Suppressor macrophage treated with lipopolysaccharide for 1 hour (primary cell): ENCODE data around the gene FBLN2.

Experiments
- DNase-seq, 3 donors: peaks; one replicate each; pipeline ENCODE4 v3.0.0-alpha.2; 2020 to 2022

FBLN2 gene

DNA sequence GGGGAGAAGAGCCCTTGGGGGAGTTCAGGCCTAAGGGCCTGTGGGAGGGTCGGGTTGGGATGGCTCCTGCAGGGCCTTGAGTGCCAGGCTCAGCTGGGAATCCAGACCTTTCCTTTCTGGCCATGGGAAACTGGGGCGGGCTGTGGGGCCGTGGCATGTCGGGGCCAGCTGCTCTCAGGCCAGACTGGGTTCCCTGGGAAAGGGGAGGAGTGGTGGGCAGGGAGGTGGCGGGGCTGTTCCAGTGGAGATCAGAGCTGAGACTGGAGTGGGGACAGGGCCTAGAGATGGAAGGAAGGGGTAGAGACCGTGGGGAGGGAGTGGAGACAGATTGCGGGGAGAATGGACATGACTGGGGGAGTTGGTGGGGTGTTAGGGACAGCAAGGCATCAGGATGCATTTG lies 20.3 kb downstream of the FBLN2 start:
- no peak for DNase-seq

DNA sequence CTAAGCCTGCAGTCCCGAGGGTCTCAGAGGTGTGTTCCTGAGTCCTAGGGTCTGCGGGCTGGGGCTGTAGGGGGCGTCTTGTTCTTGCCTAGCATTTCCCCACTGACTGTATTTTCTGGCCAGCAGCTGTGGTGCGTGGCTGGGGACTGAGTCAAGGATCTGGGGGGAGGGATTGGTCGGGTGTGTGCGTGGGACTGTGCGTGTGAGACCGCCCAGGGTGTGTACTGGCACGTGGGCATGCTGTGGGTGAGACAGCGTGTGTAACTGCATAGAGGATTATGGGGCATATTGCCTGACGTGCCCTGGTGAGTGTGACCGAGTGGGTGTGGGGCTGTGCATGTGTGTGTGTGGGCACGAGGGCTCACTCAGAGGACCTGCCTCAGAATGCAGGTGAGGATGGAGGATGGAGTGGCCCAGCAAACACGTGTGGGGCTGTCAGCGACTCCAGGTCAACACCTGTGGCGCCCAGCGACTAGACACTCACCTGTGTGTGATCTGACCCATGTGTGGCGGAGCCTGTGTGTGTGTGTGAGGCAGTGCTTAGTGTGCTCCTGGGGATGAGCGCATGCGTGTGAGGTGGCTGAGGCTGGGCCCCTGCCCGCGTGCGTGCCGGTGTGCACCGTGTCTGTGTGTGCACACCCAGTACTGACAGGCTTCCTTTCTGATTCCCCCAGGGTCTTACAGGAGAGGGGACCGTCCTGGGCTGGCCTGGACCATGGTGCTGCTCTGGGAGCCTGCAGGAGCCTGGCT lies 20.9 kb downstream of the FBLN2 start:
- DNase-seq, result no peak

DNA sequence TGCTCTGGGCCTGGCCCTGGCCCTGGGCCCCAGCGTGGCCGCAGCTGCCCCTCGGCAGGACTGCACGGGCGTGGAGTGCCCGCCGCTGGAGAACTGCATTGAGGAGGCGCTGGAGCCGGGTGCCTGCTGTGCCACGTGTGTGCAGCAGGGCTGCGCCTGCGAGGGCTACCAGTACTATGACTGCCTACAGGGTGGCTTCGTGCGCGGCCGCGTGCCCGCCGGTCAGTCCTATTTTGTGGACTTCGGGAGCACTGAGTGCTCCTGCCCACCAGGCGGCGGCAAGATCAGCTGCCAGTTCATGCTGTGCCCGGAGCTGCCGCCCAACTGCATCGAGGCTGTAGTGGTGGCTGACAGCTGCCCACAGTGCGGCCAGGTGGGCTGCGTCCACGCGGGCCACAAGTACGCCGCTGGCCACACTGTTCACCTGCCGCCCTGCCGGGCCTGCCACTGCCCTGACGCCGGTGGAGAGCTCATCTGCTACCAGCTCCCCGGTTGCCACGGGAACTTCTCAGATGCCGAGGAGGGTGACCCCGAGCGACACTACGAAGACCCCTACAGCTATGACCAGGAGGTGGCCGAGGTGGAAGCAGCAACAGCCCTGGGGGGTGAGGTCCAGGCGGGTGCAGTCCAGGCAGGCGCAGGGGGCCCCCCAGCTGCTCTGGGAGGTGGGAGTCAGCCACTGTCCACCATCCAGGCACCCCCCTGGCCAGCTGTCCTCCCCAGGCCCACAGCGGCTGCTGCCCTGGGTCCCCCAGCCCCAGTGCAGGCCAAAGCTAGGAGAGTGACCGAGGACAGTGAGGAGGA lies 21.7 kb downstream of the FBLN2 start:
- DNase-seq, result no peak

DNA sequence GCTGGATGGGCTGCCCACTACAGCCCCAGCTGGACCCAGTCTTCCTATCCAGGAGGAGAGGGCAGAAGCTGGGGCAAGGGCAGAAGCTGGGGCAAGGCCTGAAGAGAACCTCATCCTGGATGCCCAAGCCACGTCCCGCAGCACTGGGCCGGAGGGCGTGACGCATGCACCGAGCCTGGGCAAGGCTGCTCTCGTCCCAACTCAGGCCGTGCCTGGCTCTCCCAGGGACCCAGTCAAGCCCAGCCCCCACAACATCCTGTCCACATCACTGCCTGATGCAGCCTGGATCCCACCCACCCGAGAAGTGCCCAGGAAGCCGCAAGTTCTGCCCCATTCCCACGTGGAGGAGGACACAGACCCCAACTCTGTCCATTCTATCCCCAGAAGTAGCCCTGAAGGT lies 22.3 kb downstream of the FBLN2 start:
- DNase-seq, result no peak

DNA sequence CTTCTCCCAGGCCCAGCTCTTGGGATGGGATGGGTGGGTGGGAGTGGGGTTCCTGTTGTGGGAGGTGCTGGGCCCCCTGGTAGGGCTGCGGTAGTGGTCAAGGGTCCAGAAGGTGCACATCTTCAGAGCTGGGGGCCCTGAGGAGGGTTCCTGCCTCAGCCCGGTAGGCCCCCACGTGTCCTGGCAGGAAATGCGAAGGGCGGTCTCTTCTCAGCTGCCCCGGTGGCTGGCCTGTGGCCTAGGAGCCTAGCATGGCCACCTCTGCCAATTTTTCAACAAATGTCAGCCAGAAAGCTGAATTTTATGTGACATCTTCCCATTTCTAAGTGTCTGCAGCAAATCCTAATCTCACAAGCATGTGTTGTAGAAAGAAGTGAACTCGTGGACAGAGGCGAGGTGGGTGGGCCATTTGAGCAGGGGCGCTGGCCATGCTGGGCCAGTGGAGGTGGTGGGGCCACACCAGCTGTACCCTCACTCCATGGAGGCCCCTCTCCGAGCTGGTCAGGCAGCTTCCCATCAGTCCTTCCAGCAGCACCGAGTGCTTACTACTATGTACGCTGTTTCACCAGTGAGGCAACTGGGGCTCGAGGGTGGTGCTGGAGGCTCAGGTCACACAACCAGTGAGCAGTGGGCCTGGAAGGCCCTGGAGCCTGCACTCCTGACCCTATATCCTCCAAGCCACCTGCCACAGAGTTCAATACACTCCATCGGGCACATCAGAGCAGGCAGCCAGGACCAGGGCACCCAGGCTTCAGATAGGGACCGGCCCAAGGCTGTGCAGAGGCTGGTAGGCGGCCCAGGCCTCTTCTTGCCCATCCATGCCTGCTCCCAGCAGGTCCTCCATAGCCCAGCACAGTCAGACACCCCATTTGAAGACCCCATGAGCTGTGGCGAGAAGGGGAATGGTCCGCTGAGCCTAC lies 23.2 kb downstream of the FBLN2 start:
- DNase-seq, result no peak

DNA sequence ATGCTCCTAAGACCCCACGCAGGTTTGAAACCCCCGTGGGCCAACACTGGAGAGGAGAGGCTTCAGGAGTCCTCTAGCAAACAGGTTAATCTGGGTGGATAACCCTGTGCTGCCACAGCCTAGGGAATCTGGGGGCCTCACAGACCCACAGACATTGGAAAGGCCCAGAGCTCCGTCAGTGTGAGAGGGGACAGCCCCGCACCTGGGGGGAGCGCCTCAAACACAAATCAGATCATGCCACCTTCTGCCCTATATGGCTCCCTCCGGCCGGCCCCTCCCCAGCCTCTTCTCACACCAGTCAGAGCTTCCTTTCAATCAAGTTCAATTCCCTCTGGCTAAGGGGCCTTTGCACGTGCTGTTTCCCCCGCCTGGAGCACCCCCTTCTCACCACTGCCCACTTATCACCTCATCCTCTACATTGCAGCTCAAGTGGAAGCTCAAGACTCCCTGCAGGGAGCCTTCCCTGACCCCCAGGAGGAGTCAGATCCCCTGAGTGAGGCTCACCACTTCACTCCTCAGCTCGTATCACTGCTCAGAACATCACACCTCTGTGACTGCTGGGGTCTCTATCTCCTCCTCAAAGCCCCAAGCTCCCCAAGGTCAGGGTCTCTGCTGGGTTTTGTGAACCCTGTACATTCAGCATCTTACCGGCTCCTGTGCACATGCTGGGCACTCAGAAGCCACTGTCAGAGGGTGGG lies 24.1 kb downstream of the FBLN2 start:
- DNase-seq, result no peak

DNA sequence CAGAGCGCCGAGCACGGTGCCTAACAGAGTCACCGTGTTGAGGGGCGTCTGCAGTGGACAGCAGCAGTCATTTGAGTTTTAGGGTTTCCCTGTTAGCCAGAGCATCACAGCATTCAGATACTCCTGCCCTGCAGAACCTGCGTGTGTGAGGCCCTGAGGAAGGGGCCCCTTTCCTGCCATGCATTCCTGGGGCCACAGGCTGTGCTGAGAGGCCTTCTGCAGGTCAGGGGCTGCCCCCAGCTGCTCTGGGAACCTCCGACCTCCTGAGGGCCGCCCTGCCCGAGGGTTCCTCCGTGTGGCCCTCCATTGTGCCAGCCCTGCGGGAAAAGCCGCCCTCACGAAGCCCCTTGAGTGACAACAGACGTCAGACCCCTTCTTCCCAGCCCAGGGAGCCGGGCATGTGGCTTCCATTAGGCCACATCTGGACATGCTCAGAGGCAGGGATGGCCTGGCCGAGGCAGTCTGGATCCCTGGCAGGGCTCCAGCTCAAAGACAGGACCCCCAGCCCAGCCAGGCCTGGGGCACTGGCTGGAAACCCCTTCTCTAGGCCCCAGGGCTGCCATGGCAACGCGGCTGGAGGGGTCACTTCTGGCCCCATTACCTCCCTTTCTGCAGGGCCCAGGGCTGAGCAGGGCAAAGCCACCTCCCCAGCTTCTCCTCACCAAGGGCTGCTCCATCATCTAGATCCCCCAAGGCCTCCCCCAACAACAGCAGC lies 25.3 kb downstream of the FBLN2 start:
- no peak for DNase-seq

DNA sequence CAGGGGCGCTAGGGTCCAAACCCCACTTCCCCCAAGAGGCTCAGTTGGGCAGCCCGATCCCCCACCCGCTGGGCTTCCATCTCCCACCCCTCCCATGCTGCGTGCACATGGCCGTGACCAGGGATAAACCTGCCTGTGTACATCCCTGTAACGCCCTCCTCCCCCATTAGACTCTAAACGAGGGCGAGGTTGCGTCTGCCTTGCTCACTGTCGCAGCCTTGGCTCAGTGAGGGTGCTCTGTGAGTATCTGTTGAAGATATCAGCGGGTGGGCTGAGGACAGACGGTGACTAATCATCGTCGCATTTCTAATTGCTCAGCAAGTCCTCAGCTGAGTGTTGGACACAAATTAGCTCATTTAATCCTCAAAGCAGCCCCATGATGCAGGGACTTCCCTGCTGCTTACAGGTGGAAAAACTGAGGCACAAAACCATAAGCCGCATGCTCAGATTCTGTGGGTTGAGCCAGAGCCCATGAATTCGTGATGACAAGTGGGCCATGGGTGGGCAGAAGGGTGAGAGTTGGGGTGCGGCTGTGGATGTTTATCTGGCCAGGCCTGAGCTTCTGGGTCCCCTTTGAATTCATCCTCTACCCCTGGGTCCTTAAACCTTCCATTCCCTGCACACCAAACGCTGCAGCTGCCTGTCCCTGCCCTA lies 26.0 kb downstream of the FBLN2 start:
- DNase-seq, result no peak

DNA sequence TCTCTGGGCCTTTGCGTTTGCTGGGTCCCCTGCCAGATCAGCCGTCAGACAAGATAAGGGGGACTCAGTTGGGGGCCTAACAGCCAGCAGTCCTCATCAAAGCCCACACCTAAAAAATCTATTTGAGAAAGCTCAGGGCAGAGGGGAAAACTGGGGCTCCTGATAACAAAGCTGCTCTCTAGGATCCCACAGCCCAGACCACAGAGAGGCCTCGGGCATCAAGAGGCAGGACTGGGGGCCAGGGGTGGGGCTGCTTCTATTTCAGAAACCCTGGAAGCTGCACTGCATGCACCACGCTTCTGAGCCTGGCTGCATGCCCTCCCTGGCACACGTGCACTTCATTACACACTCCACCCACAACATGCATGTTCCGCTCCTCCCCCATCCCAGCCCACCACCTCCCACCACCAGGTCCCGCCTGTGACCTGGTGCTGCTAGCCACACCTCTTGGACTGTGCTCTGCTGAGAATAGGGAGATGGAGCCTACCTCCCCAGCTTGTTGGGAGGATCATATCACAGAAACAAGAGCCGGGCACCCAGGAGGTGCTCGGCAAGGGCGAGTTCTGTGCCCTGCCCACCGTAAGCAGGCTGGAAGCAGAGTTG lies 26.6 kb downstream of the FBLN2 start:
- DNase-seq, result no peak

DNA sequence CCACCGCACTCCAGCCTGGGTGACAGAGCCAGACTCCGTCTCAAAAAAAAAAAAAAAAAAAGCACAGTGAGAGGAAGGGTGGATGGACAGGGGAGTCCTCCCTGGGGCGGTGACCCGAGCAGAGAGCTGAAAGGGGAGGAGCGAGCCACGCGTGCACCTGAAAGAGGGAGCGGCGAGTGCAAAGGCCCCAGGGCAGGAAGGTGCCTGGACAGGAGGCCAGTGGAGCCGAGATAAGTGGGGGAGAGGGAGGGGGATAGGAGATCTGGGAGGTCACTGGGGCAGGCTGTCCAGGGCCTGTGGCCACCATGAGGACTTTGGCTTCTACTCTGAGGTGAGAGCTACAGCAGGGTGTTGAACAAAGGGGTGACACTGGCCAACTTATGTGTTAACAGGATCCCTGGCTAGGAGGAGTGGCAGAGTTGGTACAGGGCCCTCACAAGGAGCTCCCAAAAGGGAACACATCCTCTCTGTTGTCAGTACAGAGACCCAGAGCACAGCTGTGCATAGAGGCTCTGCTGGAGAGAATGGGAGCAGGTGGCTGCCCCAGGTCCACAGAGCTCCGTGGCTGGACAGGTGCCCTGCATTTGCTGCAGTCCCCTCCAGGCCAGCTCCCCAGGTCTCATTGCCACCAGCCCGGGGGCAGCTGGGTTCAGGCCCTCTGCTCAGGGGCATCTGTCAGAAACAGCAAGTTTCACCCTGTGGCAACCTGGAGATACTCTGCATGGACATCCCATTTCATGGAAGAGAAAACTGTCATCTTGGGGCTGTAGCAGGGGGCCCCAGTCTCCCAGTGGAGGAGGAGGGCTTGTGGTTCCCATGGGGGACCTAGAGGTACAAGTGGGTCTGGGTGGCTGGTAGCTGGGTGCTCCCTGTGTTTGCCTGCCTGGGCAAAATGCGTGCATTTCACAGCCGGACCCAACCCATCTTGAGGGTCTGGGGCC lies 28.5 kb downstream of the FBLN2 start:
- no peak for DNase-seq

DNA sequence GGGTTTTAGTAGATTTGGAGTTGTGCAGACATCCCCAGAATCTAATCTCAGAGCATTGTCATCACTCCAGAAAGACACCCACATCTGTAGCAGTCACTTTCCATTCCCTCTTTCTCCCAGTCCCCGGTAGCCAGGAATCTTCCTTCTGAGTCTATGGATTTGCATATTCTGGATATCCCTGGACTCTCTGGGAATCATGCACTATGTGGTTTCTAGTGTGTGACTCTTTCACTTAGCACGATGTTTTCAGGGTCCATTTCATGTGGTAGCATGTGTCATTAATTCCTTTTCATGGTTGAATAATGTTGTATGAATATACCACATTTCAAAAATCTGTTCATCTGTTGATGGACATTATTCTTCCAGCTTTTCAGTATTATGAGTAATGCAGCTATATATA lies 29.3 kb downstream of the FBLN2 start:
- DNase-seq, result no peak

DNA sequence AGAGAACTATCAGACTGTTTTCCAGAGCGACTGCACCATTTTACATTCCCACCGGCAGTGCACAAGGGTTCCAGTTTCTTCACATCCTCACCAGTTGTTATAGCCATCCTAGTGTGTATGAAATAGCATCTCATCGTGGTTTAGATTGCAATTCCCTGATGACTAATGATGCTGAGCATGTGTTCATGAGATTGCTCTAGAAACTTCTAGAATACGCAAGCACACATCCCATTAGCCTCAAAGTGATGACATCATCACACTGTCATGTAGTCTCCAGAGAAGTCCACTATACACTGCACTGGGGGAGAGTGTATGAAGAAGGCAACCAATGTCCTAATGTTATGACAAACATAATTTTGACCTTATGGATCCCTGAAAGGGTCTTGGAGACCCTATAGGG lies 30.1 kb downstream of the FBLN2 start:
- DNase-seq, result peak; percentile 65 to 87 (median 80)

DNA sequence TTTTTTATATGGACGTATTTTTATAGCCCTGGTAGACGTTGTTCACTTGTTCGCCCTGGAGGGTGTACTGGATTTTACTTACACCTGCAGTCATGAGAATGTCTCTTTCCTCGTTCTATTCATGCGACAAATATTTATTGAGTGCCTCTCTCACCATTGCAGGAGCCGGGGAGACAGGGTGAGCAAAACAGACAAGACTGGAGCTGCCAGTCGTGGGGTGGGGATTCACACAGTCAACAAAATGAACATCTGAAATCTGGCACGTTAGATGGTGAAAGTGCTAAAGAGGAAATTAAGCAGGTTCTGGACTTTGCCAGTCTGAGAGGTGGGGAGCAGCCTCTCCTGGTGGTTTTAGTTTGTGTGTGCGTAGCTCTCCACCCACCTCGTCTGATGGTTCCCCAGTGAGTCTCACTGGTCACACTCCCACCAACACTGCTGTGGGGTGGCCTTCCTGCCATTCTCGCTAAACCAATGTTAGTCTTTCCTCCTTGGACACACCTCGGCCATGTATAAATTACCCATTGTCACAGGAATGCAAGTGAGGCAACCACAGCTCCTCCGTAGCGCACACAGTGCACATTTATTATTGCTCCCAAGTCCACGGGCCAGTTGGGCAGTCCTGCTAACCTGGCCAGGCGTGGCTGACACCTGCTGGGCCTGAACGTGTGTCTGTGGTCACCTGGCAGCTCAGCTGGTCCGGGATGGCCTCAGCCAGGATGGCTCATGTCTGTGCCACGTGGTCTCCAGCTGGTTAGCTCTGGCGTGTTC lies 31.5 kb downstream of the FBLN2 start:
- no peak for DNase-seq

DNA sequence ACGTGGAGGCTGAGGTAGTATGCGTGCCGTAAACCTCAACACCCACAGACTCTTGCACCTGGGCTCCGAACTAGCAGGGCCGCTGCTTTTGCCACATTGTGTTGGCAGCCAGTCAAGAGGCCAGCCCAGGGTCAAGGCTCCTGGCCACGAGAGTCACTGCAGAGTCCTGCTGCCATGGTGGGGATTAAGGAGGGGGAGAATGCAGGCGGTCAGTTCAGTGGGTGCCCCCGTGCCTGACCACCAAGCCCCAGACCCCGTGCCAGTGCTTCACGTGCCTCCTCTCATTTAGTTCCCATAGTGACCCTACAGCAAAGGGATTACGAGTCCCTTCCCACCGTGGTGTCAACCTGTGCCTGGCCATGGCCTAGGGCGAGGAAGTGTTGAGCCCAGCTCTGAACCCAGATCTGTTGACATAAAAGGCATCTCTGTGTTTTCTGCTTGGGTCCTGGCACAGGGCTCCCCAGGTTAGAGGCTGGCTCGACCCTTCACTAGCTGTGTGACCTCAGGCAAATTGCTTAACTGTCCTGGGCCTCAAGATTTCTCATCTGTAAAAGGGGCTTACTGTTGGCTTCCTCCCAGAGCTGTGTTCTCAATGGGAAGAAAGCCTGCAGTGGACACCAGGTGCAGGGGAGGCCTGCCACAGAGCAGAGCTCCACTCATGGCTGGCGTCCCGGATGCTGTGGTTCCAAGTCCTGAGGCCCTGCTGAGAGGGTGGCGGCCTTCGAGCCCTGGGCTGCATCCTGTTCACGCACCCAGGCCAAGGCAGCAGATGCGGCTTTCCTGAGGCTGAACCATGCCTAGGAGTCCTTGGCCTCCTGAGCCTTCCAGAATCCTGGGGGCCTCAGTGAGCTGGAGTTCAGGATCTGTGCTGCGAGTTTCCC lies 32.8 kb downstream of the FBLN2 start:
- DNase-seq, result no peak

DNA sequence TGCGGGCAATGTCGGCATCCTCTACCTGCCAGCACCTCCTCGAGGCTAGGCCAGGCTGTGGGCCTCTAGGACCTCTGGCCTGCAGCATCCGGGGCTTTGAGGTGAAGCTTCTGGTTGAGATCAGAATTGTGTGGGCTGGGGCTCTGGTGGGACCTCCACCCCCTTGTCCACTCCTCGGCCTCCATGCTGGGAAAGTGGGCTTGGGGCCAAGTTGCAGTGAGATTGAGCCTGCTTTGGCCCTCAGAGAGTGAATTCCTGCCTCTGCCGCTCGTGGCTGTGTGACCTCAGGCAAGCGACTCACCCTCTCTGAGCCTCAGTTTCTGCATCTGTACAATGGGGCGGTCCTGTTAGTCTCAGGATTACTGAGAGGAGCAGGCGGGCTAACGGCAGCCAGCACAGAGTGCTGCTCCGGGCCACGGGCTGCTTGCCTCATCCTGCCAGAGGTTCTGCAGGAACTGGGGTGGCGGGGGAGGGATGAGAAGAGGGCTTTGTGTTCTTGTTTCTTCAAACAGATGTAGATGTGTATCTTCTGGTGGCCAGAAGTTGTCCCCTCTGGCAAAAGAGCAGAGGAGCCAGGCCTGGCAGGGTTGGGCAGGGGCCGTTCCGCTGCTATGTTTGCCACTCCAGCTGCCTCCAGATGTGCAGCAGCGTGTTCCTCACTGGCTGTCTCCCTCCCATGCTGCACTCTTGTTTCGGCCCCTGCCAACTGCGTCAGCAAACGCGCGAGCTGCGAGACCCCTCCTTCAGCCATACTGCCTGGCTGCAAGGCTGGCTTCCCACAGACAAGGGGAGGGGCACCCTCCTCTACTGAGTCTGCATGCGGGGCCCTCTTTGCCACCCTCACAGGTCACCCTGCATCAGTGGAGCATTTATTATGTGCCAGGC lies 33.7 kb downstream of the FBLN2 start:
- DNase-seq, result no peak

DNA sequence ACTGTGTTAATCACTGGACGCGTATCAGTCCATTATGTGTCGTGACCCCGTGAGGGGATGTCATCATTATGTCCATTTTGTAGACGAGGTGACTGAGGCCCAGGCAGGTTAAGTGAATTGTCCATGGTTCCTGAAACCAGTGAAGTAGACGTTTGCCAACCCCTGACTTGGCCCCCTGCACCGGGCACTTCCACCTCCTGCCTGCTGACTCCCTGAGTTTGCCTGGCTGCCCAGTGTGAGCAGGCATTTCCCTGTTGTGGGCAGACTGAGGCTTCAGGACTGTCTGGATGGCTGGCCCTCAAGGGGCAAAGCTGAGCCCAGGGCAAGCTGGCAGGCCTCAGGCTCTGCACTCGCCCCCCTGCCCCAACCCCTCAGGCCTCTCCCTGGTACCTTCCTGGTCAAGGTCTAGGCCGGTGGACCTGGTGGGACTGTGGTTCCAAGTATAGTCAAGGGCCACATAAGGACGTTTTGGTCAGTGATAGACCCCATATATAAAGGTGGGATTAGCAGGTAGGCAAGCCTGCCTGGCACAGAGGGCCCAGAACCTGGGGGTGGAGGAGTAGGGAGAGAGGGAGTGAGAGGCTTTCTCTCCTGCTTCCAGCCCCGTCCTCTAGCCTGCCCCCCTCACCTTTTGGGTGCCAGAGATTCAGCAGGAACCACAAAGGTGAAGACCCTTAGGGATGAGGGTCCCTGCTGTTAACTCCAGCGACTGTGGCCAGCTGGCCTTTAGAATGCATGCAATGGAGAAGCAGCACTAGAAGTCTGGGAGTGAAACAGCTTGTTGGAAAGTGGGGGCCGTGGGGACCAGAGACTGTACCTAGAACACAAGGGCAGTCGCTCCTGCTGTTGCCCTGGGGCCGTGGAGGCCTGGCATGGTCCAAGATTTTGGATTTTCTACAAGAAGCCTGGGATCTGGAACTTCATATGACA lies 34.6 kb downstream of the FBLN2 start:
- no peak for DNase-seq
